Activated naive CD4-positive, alpha-beta T cell treated with anti-CD3 and anti-CD28 coated beads for 36 hours (primary cell): ENCODE data around the gene YIF1A. TPM values are rescaled to one million over a fixed set of nuclear protein-coding genes. Genes with fewer than 3 reads are reported as not detected.
A peak's percentile ranks its signal among the peaks of the same experiment; 100 is the strongest.
"Not testable (repeated sequence)": the region's sequence is repeated elsewhere in the genome, so short reads cannot be mapped to it uniquely, and the experiment has no call there.

ENCODE experiments used
- CTCF ChIA-PET: fragments of 350-600 bp; sonication (Branson Sonifier 250); formaldehyde crosslinking; loops from one replicate; lab custom pipeline; 2021; ENCODE audit warnings: antibody characterized with exemption; lab: Charles Lee
- DNase-seq: peaks from one replicate; pipeline ENCODE4 v3.0.0-alpha.2; 2020
- H3K27ac Mint-ChIP-seq: one replicate; pipeline ENCODE4 v1.8.0; 2021; ENCODE audit warnings: mild to moderate bottlenecking, mixed read lengths
- H3K27me3 Mint-ChIP-seq: one replicate; pipeline ENCODE4 v1.8.0; 2021; ENCODE audit warnings: low read depth, mixed read lengths
- H3K36me3 Mint-ChIP-seq: one replicate; pipeline ENCODE4 v1.8.0; 2021; ENCODE audit warnings: low read depth, mixed read lengths
- H3K4me1 Mint-ChIP-seq: one replicate; pipeline ENCODE4 v1.8.0; 2021; ENCODE audit warnings: low read depth, mixed read lengths
- H3K4me3 Mint-ChIP-seq: one replicate; pipeline ENCODE4 v1.8.0; 2021; ENCODE audit warnings: mild to moderate bottlenecking, moderate library complexity, mixed read lengths
- H3K9me3 Mint-ChIP-seq: one replicate; pipeline ENCODE4 v1.8.0; 2021; ENCODE audit warnings: mixed read lengths
- intact Hi-C: fragments of 100-400 bp; cut with micrococcal nuclease; formaldehyde crosslinking; loops from one replicate; pipeline ENCODE4 v1.15.1; 2023
- total RNA-seq, 2 experiments: library from RNA; stranded (reverse); gene quantifications; one replicate each; pipeline ENCODE4 v1.2.3, GENCODE V29; 2021

The YIF1A gene
- total RNA-seq, 2 experiments from 2014 or later: 45.9 to 49.7 TPM

GRCh38 chr11:66322732-66323427 lies 33.9 kb upstream of the YIF1A start:
- intact Hi-C loops: no loop called here
- peaks cover 54% of the 10 kb centered on the region for H3K4me1 Mint-ChIP-seq
- CTCF ChIA-PET: interaction anchor here (2.0 kb wide), 1 partner anchor 11 kb away, joined by 14 read pairs; no protein-coding TSS in a partner anchor

DNA sequence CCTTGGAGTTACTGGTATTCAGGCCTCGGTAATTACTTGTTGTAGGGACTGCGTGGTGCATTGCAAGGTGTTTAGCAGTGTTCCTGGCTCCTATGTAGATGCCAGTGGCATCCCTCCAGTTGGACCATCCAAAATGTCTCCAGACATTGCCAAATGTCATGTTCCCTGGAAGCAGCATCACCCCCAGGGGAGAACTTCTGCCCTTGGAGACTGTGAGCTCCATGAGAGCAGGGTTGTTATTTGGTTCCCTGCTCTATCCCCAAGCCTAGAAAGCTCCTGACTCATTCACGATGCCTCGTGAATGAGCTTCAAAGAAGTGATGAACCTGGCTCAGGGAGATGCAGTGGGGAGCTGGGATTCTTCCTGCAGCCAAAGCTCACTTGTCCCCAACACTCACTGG lies 32.7 kb upstream of the YIF1A start:
- CTCF ChIA-PET: interaction anchor here (0.5 to 2.0 kb wide), 2 partner anchors 9 to 1046 kb away, joined by 3 to 14 read pairs; no protein-coding TSS in a partner anchor
- intact Hi-C loops: no loop called here
- DNase-seq: no peak
- Mint-ChIP-seq H3K27ac (no peak overlapping the region), H3K4me3 (no peak overlapping the region), H3K36me3 (no peaks in the 10 kb centered on the region), H3K9me3 (peaks cover 10% of the 10 kb centered on the region), H3K4me1 (peaks cover 52% of the 10 kb centered on the region), H3K27me3 (no peaks in the 10 kb centered on the region)

More at GRCh38 chr11:66322732-66323427, 33.9 kb upstream of the YIF1A start:
- peaks cover 10% of the 10 kb centered on the region for H3K9me3 Mint-ChIP-seq
- no peak overlapping the region for H3K4me3 Mint-ChIP-seq
- H3K27me3 Mint-ChIP-seq: no peaks in the 10 kb centered on the region
- no peak for DNase-seq
- H3K27ac Mint-ChIP-seq: no peak overlapping the region
- H3K36me3 Mint-ChIP-seq: no peaks in the 10 kb centered on the region

- H3K36me3 Mint-ChIP-seq, DNase-seq, CTCF ChIA-PET, H3K4me3 Mint-ChIP-seq, H3K27ac Mint-ChIP-seq, H3K27me3 Mint-ChIP-seq, intact Hi-C loops: not testable (repeated sequence)
- H3K4me1 Mint-ChIP-seq: peaks cover 51% of the 10 kb centered on the region
- H3K9me3 Mint-ChIP-seq: peaks cover 10% of the 10 kb centered on the region
Measured at GRCh38 chr11:66320748-66321147, 31.8 kb upstream of the YIF1A start.

DNA sequence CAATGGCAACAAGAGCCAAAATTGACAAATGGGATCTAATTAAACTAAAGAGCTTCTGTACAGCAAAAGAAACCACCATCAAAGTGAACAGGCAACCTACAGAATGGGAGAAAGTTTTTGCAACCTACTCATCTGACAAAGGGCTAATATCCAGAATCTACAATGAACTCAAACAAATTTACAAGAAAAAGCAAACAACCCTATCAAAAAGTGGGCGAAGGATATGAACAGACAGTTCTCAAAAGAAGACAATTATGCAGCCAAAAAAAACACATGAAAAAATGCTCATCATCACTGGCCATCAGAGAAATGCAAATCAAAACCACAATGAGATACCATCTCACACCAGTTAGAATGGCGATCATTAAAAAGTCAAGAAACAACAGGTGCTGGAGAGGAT lies 31.3 kb upstream of the YIF1A start:
- CTCF ChIA-PET, DNase-seq, H3K27ac Mint-ChIP-seq, H3K36me3 Mint-ChIP-seq, intact Hi-C loops, H3K27me3 Mint-ChIP-seq, H3K4me3 Mint-ChIP-seq: not testable (repeated sequence)
- peaks cover 55% of the 10 kb centered on the region for H3K4me1 Mint-ChIP-seq
- H3K9me3 Mint-ChIP-seq: peaks cover 10% of the 10 kb centered on the region

- CTCF ChIA-PET: interaction anchor here (1.0 to 1.3 kb wide), 2 partner anchors 8 to 26 kb away, joined by 3 to 5 read pairs; partner anchors contain the start of gene BRMS1
- peaks cover 62% of the 10 kb centered on the region for H3K4me1 Mint-ChIP-seq
- no peaks in the 10 kb centered on the region for H3K36me3 Mint-ChIP-seq
- peaks cover 10% of the 10 kb centered on the region for H3K9me3 Mint-ChIP-seq
- DNase-seq: no peak
- peak overlapping the region; percentile 93 for H3K27ac Mint-ChIP-seq
- intact Hi-C loops: loop anchor here (1.0 kb wide), 1 partner anchor 8 kb away; no protein-coding TSS in a partner anchor
- no peaks in the 10 kb centered on the region for H3K27me3 Mint-ChIP-seq
- no peak overlapping the region for H3K4me3 Mint-ChIP-seq
Measured at GRCh38 chr11:66318600-66318970, 29.6 kb upstream of the YIF1A start.

DNA sequence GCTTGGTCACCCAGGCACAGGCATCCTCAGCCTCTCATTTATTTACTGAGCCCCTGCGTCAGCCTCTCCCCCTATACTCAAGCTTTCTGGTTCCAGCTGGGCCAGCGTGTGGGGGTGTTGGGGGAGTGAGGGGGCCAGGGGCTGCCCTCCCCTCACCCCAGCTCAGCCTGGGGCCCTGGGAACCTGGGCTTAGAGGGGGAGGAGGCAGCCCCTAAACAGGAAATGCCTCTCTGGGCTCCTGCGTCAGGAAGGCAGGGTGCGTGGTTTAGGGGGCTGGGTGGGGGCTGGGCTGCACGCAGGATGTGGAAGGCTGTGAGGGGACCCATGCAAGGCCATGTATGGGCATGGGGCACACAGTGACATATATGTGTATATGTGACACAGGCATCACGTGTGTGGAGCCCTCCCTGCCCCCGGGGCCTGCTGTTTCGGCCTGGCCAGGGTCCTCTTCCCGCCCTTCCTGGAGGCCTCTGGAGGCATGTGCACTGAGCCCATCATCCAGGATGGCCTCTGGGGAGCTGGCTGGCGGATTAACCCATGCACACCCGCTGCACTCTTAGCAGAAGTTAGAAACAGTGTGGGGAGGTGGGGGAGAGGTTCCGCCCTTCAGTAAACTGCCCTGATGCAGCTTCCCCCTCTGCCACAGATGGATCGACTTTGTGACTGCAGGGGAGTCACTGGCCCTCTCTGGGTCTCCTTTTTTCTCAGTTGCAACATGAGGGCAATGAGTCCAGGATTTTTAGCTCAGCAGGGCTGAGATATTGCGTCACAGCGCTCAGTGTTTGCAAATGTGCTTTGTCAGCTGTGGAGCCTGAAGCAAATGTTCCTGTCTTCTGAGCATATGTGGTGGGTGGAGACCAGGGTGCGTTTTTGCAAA lies 29.0 kb upstream of the YIF1A start:
- H3K9me3 Mint-ChIP-seq: peaks cover 10% of the 10 kb centered on the region
- H3K36me3 Mint-ChIP-seq: no peaks in the 10 kb centered on the region
- DNase-seq: peak; percentile 71
- peak overlapping the region; percentile 93 for H3K27ac Mint-ChIP-seq
- peaks cover 66% of the 10 kb centered on the region for H3K4me1 Mint-ChIP-seq
- intact Hi-C loops: loop anchor here (1.0 kb wide), 1 partner anchor 8 kb away; no protein-coding TSS in a partner anchor
- H3K4me3 Mint-ChIP-seq: peak overlapping the region; percentile 53
- CTCF ChIA-PET: interaction anchor here (1.0 to 1.3 kb wide), 3 partner anchors 9 to 27 kb away, joined by 3 to 5 read pairs (median 4); partner anchors contain the start of gene BRMS1
- H3K27me3 Mint-ChIP-seq: no peaks in the 10 kb centered on the region

DNA sequence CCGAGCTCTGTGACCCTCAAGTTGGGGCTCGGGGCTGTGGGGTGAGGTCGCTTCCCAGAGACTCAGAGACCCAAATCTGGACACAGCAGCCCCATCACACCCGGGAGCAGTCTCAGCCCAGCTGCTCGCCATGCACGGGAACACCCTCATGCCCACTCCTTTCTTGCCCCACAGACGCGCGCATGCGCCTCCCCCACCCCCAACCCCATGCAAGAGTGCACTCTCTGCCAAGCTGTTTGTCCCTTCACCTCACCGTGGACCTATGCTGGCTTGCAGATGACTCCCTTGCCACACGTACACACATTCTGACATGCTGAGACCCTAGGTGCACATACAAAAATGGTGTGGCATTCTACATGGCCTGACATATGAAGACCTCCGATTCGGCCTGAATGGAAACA lies 28.4 kb upstream of the YIF1A start:
- Mint-ChIP-seq H3K4me1 (peaks cover 65% of the 10 kb centered on the region), H3K4me3 (peak overlapping the region; percentile 53), H3K27me3 (no peaks in the 10 kb centered on the region), H3K36me3 (no peaks in the 10 kb centered on the region), H3K9me3 (peaks cover 10% of the 10 kb centered on the region), H3K27ac (peak overlapping the region; percentile 93)
- CTCF ChIA-PET: interaction anchor here (0.6 to 1.8 kb wide), 5 partner anchors 12 to 113 kb away, joined by 3 to 4 read pairs (median 3); partner anchors contain the start of gene BRMS1
- intact Hi-C loops: no loop called here
- peak; percentile 56 for DNase-seq

- Mint-ChIP-seq H3K4me3 (peak within 1 kb of the TSS; percentile 53), H3K36me3 (no peaks in the 10 kb centered on the region), H3K9me3 (peaks cover 10% of the 10 kb centered on the region), H3K27me3 (no peaks in the 10 kb centered on the region), H3K27ac (peak within 1 kb of the TSS; percentile 93), H3K4me1 (peaks cover 65% of the 10 kb centered on the region)
- DNase-seq: no peak
- CTCF ChIA-PET: interaction anchor here (0.6 to 1.8 kb wide), 4 partner anchors 12 to 114 kb away, joined by 3 to 4 read pairs (median 4); no protein-coding TSS in a partner anchor
- intact Hi-C loops: no loop called here
Measured at GRCh38 chr11:66316849-66317251, 27.9 kb upstream of the YIF1A start, which contains the start of gene CD248. Gene CD248, minus strand, starts transcription at chr11:66317044. Its CDS starts 17 bp downstream, at chr11:66317027.

DNA sequence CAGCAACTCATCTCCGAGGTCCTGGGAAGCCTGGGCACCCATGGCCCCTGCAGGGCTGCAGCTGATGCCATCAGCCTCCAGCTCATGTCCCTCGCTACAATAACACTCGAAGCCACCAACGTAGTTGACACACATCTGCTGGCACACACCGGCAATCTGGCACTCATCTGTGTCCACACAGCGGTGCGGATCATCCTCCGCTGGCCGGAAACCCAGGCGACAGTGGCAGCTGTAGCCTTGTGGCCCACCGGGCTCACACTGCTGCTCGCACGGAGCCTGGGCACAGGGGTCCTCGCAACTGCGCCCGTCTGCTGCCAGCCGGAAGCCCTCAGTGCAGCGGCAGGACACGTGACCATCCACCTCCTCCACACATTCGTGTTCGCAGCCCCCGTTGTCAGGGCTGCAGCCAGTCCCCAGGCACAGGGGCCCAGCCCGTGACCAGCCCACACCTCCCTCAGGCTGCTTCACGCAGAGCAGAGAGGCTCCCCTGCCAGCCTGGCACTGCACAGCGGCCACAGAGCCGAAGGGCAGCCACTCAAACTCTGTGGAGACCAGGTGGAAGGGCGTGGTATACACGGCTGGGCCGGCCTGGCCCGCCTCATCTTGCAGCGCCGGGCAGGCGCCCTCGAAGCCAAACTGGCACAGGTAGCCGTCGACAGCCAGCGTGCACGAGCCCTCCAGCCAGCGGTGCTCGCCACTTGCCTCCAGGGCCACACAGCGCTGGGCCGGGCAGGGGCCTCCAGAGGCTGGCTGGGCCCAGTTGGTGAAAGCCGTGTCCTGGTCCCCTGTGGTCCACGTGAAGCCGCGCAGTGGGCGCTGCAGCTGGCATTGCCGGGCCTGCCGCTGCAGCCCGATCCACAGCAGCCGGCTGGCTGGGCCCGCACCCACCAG lies 27.2 kb upstream of the YIF1A start:
- H3K27me3 Mint-ChIP-seq: no peaks in the 10 kb centered on the region
- CTCF ChIA-PET: interaction anchor here (1.3 to 1.8 kb wide), 2 partner anchors 13 to 73 kb away, joined by 3 to 4 read pairs; no protein-coding TSS in a partner anchor
- intact Hi-C loops: no loop called here
- H3K27ac Mint-ChIP-seq: no peak overlapping the region
- H3K4me3 Mint-ChIP-seq: no peak overlapping the region
- peaks cover 10% of the 10 kb centered on the region for H3K9me3 Mint-ChIP-seq
- H3K4me1 Mint-ChIP-seq: peaks cover 65% of the 10 kb centered on the region
- no peaks in the 10 kb centered on the region for H3K36me3 Mint-ChIP-seq
- no peak for DNase-seq

DNA sequence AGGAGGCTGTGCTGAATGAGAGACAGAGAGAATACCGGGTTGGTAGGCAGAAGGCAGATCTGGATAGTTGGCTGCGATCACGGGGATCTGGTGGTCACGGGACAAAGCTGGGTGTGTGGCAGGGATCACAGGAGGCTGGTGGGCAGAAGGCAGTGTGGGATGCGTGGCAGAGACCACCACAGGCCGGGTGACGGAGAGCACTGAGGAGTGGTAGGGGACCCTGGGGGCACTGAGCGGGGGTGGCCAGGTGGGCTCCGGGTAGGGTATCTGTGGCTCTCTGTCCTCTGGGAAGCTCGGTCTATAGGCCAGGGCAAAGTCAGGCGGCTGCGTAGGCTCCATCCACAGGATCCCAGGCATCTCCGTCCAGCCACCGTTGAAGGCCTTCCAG lies 26.5 kb upstream of the YIF1A start:
- DNase-seq: no peak
- intact Hi-C loops: no loop called here
- Mint-ChIP-seq H3K4me3 (no peak overlapping the region), H3K27me3 (no peaks in the 10 kb centered on the region), H3K27ac (no peak overlapping the region), H3K4me1 (peaks cover 65% of the 10 kb centered on the region), H3K9me3 (peaks cover 10% of the 10 kb centered on the region), H3K36me3 (no peaks in the 10 kb centered on the region)
- CTCF ChIA-PET: interaction anchor here (1.8 kb wide), 1 partner anchor 74 kb away, joined by 3 read pairs; no protein-coding TSS in a partner anchor
